Measurements from ENCODE around the gene RIMKLA. TPM values are rescaled to one million over a fixed set of nuclear protein-coding genes. Genes with fewer than 3 reads are reported as not detected.

The RIMKLA gene
- total and polyA plus RNA-seq, 10 of the 15 experiments (the other 5 are each of a cell fraction or from before 2014, with no cell fraction given), result 0.01 to 0.52 (median 0.08) TPM

DNA sequence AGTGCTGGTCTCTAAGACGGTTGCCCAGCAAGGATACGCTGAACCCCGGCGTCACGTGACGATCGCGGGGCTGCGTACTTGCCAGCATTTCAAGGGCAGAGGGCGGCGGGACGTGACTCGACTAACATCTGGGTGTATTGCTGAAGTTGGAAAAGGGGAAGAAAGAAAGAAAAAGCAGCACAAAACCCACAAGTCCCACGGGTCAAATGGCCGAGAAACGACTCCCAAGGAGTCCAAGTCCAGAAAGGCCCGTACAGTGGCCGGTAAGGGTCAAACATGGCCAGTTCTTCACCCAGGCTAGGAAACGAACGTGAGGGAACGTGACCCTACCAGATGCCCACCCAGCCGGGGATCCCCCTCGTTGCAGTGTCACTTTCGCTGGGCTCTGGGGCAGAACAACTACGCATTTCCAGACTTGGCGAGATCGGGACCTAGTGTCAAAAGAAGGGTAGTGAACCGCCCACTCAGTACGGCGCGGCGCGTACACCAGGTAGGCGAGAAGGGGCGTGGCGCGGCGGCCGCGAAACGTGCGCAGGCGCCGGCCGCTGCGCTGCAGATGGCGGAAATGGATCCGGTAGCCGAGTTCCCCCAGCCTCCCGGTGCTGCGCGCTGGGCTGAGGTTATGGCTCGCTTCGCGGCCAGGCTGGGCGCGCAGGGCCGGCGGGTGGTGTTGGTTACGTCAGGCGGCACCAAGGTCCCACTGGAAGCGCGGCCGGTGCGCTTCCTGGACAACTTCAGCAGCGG lies 75.6 kb downstream of the RIMKLA start, which contains the start of the genes PPCS and ZMYND12 (continued):
- TF ChIP-seq, protein P1, sequence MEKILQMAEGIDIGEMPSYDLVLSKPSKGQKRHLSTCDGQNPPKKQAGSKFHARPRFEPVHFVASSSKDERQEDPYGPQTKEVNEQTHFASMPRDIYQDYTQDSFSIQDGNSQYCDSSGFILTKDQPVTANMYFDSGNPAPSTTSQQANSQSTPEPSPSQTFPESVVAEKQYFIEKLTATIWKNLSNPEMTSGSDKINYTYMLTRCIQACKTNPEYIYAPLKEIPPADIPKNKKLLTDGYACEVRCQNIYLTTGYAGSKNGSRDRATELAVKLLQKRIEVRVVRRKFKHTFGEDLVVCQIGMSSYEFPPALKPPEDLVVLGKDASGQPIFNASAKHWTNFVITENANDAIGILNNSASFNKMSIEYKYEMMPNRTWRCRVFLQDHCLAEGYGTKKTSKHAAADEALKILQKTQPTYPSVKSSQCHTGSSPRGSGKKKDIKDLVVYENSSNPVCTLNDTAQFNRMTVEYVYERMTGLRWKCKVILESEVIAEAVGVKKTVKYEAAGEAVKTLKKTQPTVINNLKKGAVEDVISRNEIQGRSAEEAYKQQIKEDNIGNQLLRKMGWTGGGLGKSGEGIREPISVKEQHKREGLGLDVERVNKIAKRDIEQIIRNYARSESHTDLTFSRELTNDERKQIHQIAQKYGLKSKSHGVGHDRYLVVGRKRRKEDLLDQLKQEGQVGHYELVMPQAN (conservative IDR thresholded peaks at IDR 0.05), result peak; percentile 92
- TF ChIP-seq PAX5 (IDR thresholded peaks at IDR 0.05; ENCODE audit: borderline replicate concordance, low read depth, low read length) (no peak), CHD1 (IDR thresholded peaks at IDR 0.05; ENCODE audit: low read depth, low read length) (0 out of 2 replicates have a peak, but pooled peaks have one; percentile 70), POLR2AphosphoS5 (IDR thresholded peaks at IDR 0.05; ENCODE audit: low read length) (peak; percentile 97), POLR2A (IDR thresholded peaks at IDR 0.05; ENCODE audit: low read depth, low read length) (peak; percentile 91), RAD51 (IDR thresholded peaks at IDR 0.05) (peak; percentile 98)
- TF ChIP-seq, protein P2, sequence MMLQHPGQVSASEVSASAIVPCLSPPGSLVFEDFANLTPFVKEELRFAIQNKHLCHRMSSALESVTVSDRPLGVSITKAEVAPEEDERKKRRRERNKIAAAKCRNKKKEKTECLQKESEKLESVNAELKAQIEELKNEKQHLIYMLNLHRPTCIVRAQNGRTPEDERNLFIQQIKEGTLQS (IDR thresholded peaks at IDR 0.05; ENCODE audit: borderline replicate concordance, extremely low read depth, low read depth, low read length), result peak; percentile 68; the same call in 1 of the 2 replicates
- TF ChIP-seq, protein P3, sequence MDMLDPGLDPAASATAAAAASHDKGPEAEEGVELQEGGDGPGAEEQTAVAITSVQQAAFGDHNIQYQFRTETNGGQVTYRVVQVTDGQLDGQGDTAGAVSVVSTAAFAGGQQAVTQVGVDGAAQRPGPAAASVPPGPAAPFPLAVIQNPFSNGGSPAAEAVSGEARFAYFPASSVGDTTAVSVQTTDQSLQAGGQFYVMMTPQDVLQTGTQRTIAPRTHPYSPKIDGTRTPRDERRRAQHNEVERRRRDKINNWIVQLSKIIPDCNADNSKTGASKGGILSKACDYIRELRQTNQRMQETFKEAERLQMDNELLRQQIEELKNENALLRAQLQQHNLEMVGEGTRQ (IDR thresholded peaks at IDR 0.05; ENCODE audit: borderline replicate concordance, low read depth, low read length), result peak; percentile 88

All from GM12878 (cell line).